ENCODE measurements around the gene SLC26A6. TPM values are rescaled to one million over a fixed set of nuclear protein-coding genes. Genes with fewer than 3 reads are reported as not detected.

The SLC26A6 gene
- total and polyA plus RNA-seq, 2 of the 13 experiments (the other 11 are each of a cell fraction or from before 2014, with no cell fraction given), result 40.7 to 184 TPM

- Histone ChIP-seq H4K20me1 (ENCODE audit: insufficient read depth, low read length) (no peaks in the 10 kb centered on the region), H3K27ac (ENCODE audit: extremely low read length, insufficient read depth, low read length) (no peak overlapping the region), H3K9ac (ENCODE audit: insufficient read depth, low read depth, low read length) (no peak overlapping the region), H3K4me2 (ENCODE audit: low read depth, low read length) (no peak overlapping the region), H3K36me3 (replicated peaks in 1 of 2; ENCODE audit: control insufficient read depth in 1 of 2, insufficient read depth in 2 of 2, low read length in 2 of 2) (no peaks in the 10 kb centered on the region; a peak in 1 of 5 replicates), H3K4me3 (replicated peaks in 1 of 3; ENCODE audit: insufficient read depth in 1 of 3, low read depth in 2 of 3, low read length in 3 of 3) (no peak overlapping the region), H2AFZ (ENCODE audit: low read length) (no peak overlapping the region), H3K27me3 (ENCODE audit: control insufficient read depth in 1 of 2, insufficient read depth in 2 of 2, low read length in 2 of 2) (0 out of 5 replicates have a peak, but pooled peaks cover 0 to 4% of the 10 kb centered on the region in 2 experiments), H3K4me1 (ENCODE audit: insufficient read depth, low read length) (peaks cover 39% of the 10 kb centered on the region), H3K9me3 (ENCODE audit: low read length) (no peaks in the 10 kb centered on the region), H3K79me2 (ENCODE audit: insufficient read depth, low read length) (no peaks in the 10 kb centered on the region)
- TF ChIP-seq HNRNPK (IDR thresholded peaks at IDR 0.05; ENCODE audit: low read depth, low read length, poor library complexity, severe bottlenecking) (no peak), SNAI1 (CRISPR knock-in tag; IDR thresholded peaks at IDR 0.05; ENCODE audit: borderline replicate concordance) (no peak), NCOA5 (CRISPR knock-in tag; IDR thresholded peaks at IDR 0.05) (no peak), ATF5 (CRISPR knock-in tag; IDR thresholded peaks at IDR 0.05; ENCODE audit: low read depth) (no peak)
- no peak for FAIRE-seq
- no peak for DNase-seq (ENCODE audit: low spot score)
- intact Hi-C loops (cut with micrococcal nuclease; ENCODE audit: unreplicated experiment), result no loop called here
- in situ Hi-C loops (cut with HindIII; ENCODE audit: extremely low pct_ligation_motif_present, low pct_unique_long_range_greater_than_20kb), result no loop called here
- CTCF ChIA-PET (ENCODE audit: low intra/inter-chr PET ratio, low total read pairs), result no interaction called here
- BruUV-seq (replicated peaks), result no TSS peak
- POLR2A ChIA-PET, result no interaction called here
- ATAC-seq, result no peak
- WGBS (ENCODE audit: low lambda C conversion rate), result 53% methylated on average over 11 of the region's 21 CpGs
Observed at GRCh38 chr3:48592519-48593087, 42.7 kb downstream of the SLC26A6 start.

GRCh38 chr3:48591886-48592518 is 43.3 kb downstream of the SLC26A6 start:
- Histone ChIP-seq H3K36me3 (replicated peaks in 1 of 2; ENCODE audit: control insufficient read depth in 1 of 2, insufficient read depth in 2 of 2, low read length in 2 of 2) (no peaks in the 10 kb centered on the region; a peak in 1 of 5 replicates), H3K9me3 (ENCODE audit: low read length) (no peaks in the 10 kb centered on the region), H3K79me2 (ENCODE audit: insufficient read depth, low read length) (no peaks in the 10 kb centered on the region), H3K27ac (ENCODE audit: extremely low read length, insufficient read depth, low read length) (no peak overlapping the region), H3K9ac (ENCODE audit: insufficient read depth, low read depth, low read length) (no peak overlapping the region), H3K4me1 (ENCODE audit: insufficient read depth, low read length) (peaks cover 33% of the 10 kb centered on the region), H4K20me1 (ENCODE audit: insufficient read depth, low read length) (no peaks in the 10 kb centered on the region), H3K4me2 (ENCODE audit: low read depth, low read length) (no peak overlapping the region), H3K27me3 (ENCODE audit: control insufficient read depth in 1 of 2, insufficient read depth in 2 of 2, low read length in 2 of 2) (0 out of 5 replicates have a peak, but pooled peaks cover 0 to 4% of the 10 kb centered on the region in 2 experiments), H3K4me3 (replicated peaks in 1 of 3; ENCODE audit: insufficient read depth in 1 of 3, low read depth in 2 of 3, low read length in 3 of 3) (no peak overlapping the region), H2AFZ (ENCODE audit: low read length) (no peak overlapping the region)
- TF ChIP-seq THAP8 (CRISPR knock-in tag; IDR thresholded peaks at IDR 0.05; ENCODE audit: borderline replicate concordance), result no peak
- no peak for TF ChIP-seq MED8 (CRISPR knock-in tag; IDR thresholded peaks at IDR 0.05; ENCODE audit: insufficient replicate concordance)
- no peak for TF ChIP-seq POLR2G (IDR thresholded peaks at IDR 0.05; ENCODE audit: low read depth, low read length)
- TF ChIP-seq DRAP1 (CRISPR knock-in tag; IDR thresholded peaks at IDR 0.05), result no peak
- TF ChIP-seq ZNF678 (CRISPR knock-in tag; IDR thresholded peaks at IDR 0.05), result no peak
- no peak for TF ChIP-seq ZNF354B (CRISPR knock-in tag; IDR thresholded peaks at IDR 0.05)
- POLR2A ChIA-PET, result no interaction called here
- CTCF ChIA-PET (ENCODE audit: low intra/inter-chr PET ratio, low total read pairs), result no interaction called here
- intact Hi-C loops (cut with micrococcal nuclease; ENCODE audit: unreplicated experiment), result no loop called here
- in situ Hi-C loops (cut with HindIII; ENCODE audit: extremely low pct_ligation_motif_present, low pct_unique_long_range_greater_than_20kb), result no loop called here
- 85% methylated on average over 14 of the region's 22 CpGs for WGBS (ENCODE audit: low lambda C conversion rate)
- no peak for FAIRE-seq
- no TSS peak for BruUV-seq (replicated peaks)
- DNase-seq (ENCODE audit: low spot score), result no peak
- ATAC-seq, result no peak

Data from HepG2 (cell line).